Mucosa of rectum (tissue), 2 donors: ENCODE measurements around the gene SLC35E2B.
"Not testable (repeated sequence)": the region's sequence is repeated elsewhere in the genome, so short reads cannot be mapped to it uniquely, and the experiment has no call there.

Experiments used
- H3K27ac ChIP-seq, 2 donors: one replicate each; pipeline ENCODE4 v1.7.0; 2013; ENCODE audit warnings: inconsistent platforms in 2 of 2, low read depth in 2 of 2, low read length in 2 of 2
- H3K27me3 ChIP-seq, 2 donors: one replicate each; pipeline ENCODE4 v1.7.0; 2013; ENCODE audit warnings: low read length in 2 of 2; ENCODE audit not compliant: control insufficient read depth in 2 of 2, insufficient read depth in 2 of 2
- H3K36me3 ChIP-seq, 2 donors: one replicate each; pipeline ENCODE4 v1.7.0; 2013; ENCODE audit warnings: low read length in 2 of 2; ENCODE audit not compliant: control insufficient read depth in 2 of 2, insufficient read depth in 2 of 2
- H3K4me1 ChIP-seq, 2 donors: one replicate each; pipeline ENCODE4 v1.7.0; 2013; ENCODE audit warnings: low read length in 2 of 2, mild to moderate bottlenecking in 1 of 2; ENCODE audit not compliant: control insufficient read depth in 2 of 2, insufficient read depth in 2 of 2
- H3K4me3 ChIP-seq, 2 donors: one replicate each; pipeline ENCODE4 v1.7.0; 2013; ENCODE audit warnings: low read length in 2 of 2
- H3K9ac ChIP-seq, 2 donors: one replicate each; pipeline ENCODE4 v1.7.0; 2013; ENCODE audit warnings: low read length in 2 of 2, low read depth in 1 of 2, mild to moderate bottlenecking in 1 of 2
- H3K9me3 ChIP-seq, 2 donors: one replicate each; pipeline ENCODE4 v1.7.0; 2013; ENCODE audit warnings: low read length in 2 of 2; ENCODE audit not compliant: control insufficient read depth in 2 of 2
- donor health status: healthy.
- donor health status: Normal muscosa, but diverticular disease.

Gene SLC35E2B

GRCh38 chr1:1727131-1727651 is 34.6 kb upstream of the SLC35E2B start:
- H3K4me3 ChIP-seq, H3K9me3 ChIP-seq, H3K27me3 ChIP-seq, H3K9ac ChIP-seq, H3K27ac ChIP-seq, H3K4me1 ChIP-seq: not testable (repeated sequence)
- peaks cover under 1 to 13% of the 10 kb centered on the region in 2 donors for H3K36me3 ChIP-seq

DNA sequence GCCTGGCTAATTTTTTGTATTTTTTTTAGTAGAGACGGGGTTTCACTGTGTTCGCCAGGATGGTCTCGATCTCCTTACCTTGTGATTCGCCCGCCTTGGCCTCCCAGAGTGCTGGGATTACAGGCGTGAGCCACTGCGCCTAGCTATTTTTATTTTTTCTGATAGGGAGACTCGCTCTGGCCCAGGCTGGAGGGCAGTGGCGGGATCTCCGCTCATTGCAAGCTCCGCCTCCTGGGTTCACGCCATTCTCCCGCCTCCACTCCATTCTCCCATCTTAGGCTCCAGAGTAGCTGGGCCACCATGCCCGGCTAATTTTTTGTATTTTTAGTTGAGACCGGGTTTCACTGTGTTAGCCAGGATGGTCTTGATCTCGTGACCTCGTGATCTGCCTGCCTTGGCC is 33.5 kb upstream of the SLC35E2B start:
- not testable (repeated sequence) for H3K9ac ChIP-seq, H3K27me3 ChIP-seq, H3K4me3 ChIP-seq, H3K27ac ChIP-seq, H3K4me1 ChIP-seq, H3K36me3 ChIP-seq, H3K9me3 ChIP-seq

DNA sequence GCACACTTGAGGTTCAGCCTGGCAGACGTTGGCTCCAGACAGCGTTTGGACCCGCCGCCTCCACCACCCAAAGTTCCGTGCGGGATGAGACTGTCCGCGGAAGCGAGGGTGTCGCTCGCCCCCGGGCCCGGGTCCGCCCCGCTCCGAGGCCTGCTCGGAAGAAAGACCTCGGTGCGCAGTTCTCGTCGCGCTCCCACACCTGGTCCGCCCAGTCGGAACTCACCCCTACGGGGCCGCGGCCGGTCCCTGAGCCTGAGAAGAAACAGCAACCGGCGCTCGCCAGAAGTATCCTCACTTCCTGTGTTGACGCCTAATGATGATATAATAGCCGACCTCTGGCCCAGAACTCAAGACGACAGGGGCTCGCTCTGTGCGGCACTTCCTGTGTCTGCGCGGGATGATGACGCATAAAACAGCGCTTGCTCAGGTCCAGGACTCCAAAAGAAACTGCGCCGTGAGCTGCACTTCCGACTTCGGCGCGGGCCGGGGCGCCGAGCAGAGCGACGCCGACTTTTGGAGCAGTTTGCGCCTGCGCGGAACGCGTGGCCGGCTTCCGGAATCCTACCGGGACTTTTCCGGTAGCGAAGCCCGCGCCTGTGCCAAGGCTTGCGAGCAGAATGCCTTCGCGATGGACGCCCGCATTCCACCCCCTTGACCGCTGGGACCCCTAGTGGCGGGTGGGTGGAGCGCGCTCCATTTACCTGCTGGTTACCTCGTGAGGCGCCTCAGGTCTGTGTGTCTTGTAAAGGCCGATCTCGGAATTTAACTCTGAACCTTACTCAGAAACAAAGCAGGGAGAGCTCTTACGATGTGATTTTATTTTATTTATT is 31.7 kb upstream of the SLC35E2B start, which contains the start of gene CDK11A:
Gene CDK11A (minus strand): TSS at position 323 of the 830 bp plus-strand sequence. CDS start 1,539 bp downstream, outside the sequence.
- H3K4me3 ChIP-seq, result peak within 1 kb of the TSS; percentile 70 to 74
- peak within 1 kb of the TSS; percentile 86 to 88 for H3K27ac ChIP-seq
- H3K36me3 ChIP-seq, result peaks cover 4 to 13% of the 10 kb centered on the region in 2 donors
- not testable (repeated sequence) for H3K4me1 ChIP-seq, H3K9me3 ChIP-seq, H3K27me3 ChIP-seq
- peak within 1 kb of the TSS; percentile 70 to 84 for H3K9ac ChIP-seq

DNA sequence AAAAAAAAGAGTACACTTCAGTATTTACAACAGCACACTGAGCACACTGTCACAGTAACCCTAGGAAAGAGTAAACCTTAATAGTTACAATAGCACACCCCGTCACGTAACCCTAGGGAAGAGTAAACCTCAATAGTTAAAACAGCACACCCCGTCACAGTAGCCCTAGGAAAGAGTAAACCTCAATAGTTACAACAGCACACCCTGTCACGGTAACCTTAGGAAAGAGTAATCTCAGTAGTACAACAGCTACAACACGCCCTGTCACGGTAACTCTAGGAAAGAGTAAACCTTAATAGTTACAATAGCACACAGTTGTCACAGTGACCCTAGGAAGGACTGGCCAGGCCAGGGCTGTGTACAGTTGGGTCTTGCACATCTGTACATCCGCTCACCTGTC is 28.6 kb upstream of the SLC35E2B start:
- peaks cover 7 to 10% of the 10 kb centered on the region in 2 donors for H3K4me1 ChIP-seq
- H3K27me3 ChIP-seq, result no peaks in the 10 kb centered on the region
- H3K9me3 ChIP-seq, result no peaks in the 10 kb centered on the region
- H3K9ac ChIP-seq, result peak overlapping the region in 1 of 2 donors; percentile 55
- H3K4me3 ChIP-seq, result no peak overlapping the region
- H3K27ac ChIP-seq, result peak overlapping the region; percentile 20 to 69
- H3K36me3 ChIP-seq, result peaks cover 17 to 31% of the 10 kb centered on the region in 2 donors

DNA sequence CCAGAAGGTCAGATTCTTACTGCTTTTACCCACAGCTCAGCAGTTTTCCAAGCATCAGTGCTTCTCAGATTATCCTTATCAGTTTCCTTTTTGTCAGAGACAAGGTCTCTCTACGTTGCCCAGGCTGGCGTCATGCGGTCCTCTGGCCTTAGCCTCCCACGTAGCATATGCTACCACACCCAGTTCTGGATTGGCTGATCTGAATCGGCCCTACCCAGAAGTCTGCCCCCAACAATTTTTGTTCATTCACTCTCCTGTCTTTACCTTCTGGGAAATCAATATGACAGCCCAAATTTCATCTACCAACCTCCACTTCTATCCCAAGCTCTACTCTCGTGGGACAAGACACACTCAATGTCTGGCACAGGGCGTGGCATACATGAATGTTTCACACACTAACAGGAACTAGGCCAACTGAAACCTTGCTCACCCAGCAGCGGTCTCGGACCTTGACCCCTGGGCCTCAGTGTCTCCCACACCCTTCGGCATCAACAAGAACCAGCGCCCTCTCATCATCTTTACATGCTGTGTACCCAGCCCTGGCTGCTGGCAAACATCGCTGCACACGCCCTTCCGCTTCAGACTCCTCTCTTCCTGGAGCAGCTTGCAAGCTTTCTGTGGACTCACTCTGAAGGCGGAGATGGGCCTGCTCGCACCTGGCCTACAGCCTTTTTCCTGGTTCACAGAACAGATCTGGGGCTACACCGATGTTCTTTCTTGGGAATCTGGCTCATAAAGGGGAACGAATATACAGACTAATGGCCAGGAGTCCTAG is 22.7 kb upstream of the SLC35E2B start:
- H3K9ac ChIP-seq, result peak overlapping the region in 1 of 2 donors; percentile 61
- not testable (repeated sequence) for H3K9me3 ChIP-seq, H3K27me3 ChIP-seq, H3K4me3 ChIP-seq
- peaks cover 6 to 11% of the 10 kb centered on the region in 2 donors for H3K4me1 ChIP-seq
- peaks cover 21 to 23% of the 10 kb centered on the region in 2 donors for H3K36me3 ChIP-seq
- H3K27ac ChIP-seq, result peak overlapping the region; percentile 83 to 92

DNA sequence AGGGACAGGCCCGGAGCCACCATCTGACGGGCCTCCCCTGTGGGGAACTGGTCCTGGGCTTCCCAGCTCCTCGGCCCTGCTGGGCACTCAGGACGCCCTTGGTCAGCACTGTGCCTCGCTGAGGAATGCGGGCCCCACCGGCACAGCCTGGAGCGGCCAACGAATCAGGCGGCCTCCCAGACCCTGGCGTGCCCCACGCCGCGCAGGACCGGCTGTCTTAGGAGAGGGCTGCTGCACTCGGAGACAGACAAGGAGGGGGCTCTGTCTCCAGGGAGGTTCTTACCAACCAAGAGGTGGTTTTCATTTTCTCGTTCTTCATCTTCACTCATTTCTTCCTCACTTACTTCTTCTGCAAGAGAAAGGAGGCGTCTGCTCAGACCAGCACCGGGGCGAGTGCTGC is 15.3 kb upstream of the SLC35E2B start:
- H3K36me3 ChIP-seq, H3K9me3 ChIP-seq, H3K4me3 ChIP-seq, H3K9ac ChIP-seq, H3K27ac ChIP-seq, H3K27me3 ChIP-seq, H3K4me1 ChIP-seq: not testable (repeated sequence)

DNA sequence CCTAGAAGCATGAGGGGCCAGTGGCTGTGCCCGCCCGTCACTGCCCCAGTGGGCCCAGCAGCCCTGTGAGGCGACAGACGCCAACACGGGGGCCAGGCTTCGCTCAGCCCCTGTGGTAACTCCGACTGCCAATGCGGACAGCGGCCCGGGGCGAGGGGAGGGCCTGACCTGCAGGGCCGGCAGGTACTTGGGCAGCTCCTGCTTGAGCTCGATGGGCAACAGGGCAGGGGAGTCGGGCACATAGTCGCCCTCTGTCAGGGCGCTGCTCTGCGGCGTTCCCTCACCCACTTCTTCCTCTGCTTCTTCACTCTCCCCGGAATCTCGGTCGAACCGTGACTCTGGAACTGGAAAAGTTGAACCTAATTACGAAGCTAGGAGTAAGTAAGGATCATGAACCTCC is 14.6 kb upstream of the SLC35E2B start:
- not testable (repeated sequence) for H3K36me3 ChIP-seq, H3K4me1 ChIP-seq, H3K9ac ChIP-seq

DNA sequence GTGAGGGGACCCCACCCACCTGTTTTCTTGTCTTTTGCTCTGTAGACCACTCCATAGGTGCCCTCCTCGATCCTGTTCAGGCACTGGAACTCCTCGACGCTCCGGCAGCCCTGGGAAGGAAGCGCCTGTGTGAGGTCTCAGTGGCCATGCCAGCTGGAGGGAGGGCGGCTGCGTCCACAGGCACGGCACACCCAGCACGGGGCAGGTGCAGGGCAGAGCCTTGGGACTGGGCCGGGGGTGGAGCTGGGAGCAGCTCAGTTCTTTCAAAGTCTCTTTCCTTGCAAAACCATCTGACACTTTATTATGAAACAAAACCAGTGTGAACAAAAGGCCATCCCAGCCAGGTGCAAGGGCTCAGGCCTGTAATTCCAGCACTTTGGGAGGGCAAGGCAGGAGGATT is 13.0 kb upstream of the SLC35E2B start:
- not testable (repeated sequence) for H3K9me3 ChIP-seq, H3K4me1 ChIP-seq, H3K4me3 ChIP-seq, H3K36me3 ChIP-seq, H3K27ac ChIP-seq, H3K27me3 ChIP-seq, H3K9ac ChIP-seq

More for the DNA sequence above, 14.6 kb upstream of the SLC35E2B start:
- H3K4me3 ChIP-seq, H3K27me3 ChIP-seq, H3K27ac ChIP-seq, H3K9me3 ChIP-seq: not testable (repeated sequence)

DNA sequence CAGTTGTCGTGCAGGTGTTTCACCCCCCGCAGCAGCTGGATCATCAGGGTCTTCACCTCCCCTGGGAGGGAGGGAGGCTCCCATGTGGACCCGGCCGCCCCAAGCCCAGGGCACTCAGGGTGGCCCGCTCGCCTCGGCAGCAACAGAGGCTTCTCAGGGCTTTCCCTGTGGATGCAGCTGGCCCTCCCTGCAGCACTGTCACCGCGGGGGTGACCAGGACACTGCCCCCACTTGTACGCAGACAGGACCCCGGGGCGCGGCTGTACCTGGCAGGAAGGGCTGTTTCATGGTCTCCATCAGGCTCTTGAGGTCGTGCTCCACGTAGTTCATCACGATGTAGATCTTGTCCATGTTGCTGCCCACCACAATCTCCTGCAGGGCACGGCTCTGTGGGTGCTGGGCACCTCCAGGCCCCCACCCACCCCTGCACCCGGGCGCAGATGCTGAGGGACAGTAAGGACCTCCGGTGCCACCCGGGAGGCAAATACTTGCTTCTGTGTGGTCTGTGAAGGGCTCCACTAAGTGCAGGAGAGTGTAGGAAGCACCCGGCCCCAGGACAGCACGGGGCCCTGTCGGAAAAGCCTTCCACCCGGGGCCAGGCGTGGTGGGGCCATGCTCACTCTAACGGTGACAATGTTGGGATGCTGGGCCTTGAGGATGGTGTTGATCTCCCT is 11.8 kb upstream of the SLC35E2B start:
- H3K4me3 ChIP-seq, H3K9ac ChIP-seq, H3K4me1 ChIP-seq, H3K36me3 ChIP-seq, H3K27me3 ChIP-seq, H3K9me3 ChIP-seq, H3K27ac ChIP-seq: not testable (repeated sequence)

DNA sequence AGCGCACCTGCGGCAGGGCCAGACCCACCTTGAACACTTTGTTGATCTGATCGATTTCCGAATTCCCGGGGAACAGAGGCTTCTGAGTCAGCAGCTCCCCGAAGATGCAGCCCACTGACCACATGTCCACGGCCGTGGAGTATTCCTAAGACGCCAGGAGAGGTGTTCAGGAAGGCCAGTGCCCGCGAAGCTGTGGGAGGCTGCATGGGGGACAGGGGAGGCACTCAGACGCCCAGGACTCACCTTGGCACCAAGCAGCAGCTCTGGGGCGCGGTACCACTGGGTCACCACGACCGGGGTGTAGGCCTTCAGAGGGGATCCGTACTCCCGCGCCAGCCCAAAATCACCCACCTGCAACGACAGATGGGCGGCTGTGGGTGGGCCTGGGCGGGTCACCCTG is 11.2 kb upstream of the SLC35E2B start:
- Histone ChIP-seq H3K36me3 (peaks cover 0 to 3% of the 10 kb centered on the region in 2 donors), H3K9ac (no peak overlapping the region), H3K27ac (no peak overlapping the region), H3K9me3 (no peaks in the 10 kb centered on the region), H3K27me3 (no peaks in the 10 kb centered on the region), H3K4me1 (no peaks in the 10 kb centered on the region), H3K4me3 (no peak overlapping the region)
